ENCODE results near the gene MYO9A.
"Not testable (repeated sequence)": the region's sequence is repeated elsewhere in the genome, so short reads cannot be mapped to it uniquely, and the experiment has no call there.

- not testable (repeated sequence) for TF ChIP-seq CTCF, POLR2A (IDR thresholded peaks at IDR 0.05)
Observed at GRCh38 chr15:72014555-72014954, 103.4 kb downstream of the MYO9A start.
